Astrocyte (in vitro differentiated cells and primary cell): ENCODE measurements around the gene PPIA. TPM values are rescaled to one million over a fixed set of nuclear protein-coding genes. Genes with fewer than 3 reads are reported as not detected.
"Not testable (repeated sequence)": the region's sequence is repeated elsewhere in the genome, so short reads cannot be mapped to it uniquely, and the experiment has no call there.

Source experiments
- DNase-seq: peaks from one replicate; pipeline ENCODE4 v3.0.0-alpha.2; 2010; ENCODE audit warnings: low read depth
- FAIRE-seq: peaks from 2 replicates; lab custom pipeline; 2011; peaks lifted over from hg19 to GRCh38; lab: Jason Lieb, UNC
- H2AFZ ChIP-seq: 2 replicates; pipeline ENCODE4 v1.6.0; 2012; ENCODE audit warnings: low read depth, low read length, inconsistent platforms
- H3K27ac ChIP-seq: 2 replicates; pipeline ENCODE4 v1.5.1; 2011; ENCODE audit warnings: low read depth, low read length, inconsistent platforms
- H3K27me3 ChIP-seq: 2 replicates; pipeline ENCODE4 v1.6.0; 2011; ENCODE audit warnings: low read length, inconsistent platforms; ENCODE audit not compliant: insufficient read depth
- H3K36me3 ChIP-seq: 2 replicates; pipeline ENCODE4 v1.5.1; 2011; ENCODE audit warnings: low read length, inconsistent platforms; ENCODE audit not compliant: insufficient read depth
- H3K4me1 ChIP-seq: 2 replicates; pipeline ENCODE4 v1.5.1; 2011; ENCODE audit warnings: low read length, inconsistent platforms; ENCODE audit not compliant: insufficient read depth
- H3K4me2 ChIP-seq: 2 replicates; pipeline ENCODE4 v1.6.0; 2012; ENCODE audit warnings: low read length, inconsistent platforms
- H3K4me3 ChIP-seq: 2 replicates; pipeline ENCODE4 v1.5.1; 2011; ENCODE audit warnings: low read depth, mild to moderate bottlenecking, low read length, inconsistent platforms; ENCODE audit not compliant: insufficient read depth
- H3K79me2 ChIP-seq: 2 replicates; pipeline ENCODE4 v1.6.0; 2012; ENCODE audit warnings: mild to moderate bottlenecking, low read length, inconsistent platforms; ENCODE audit not compliant: insufficient read depth
- H3K9ac ChIP-seq: 2 replicates; pipeline ENCODE4 v1.6.0; 2012; ENCODE audit warnings: mild to moderate bottlenecking, low read length, inconsistent platforms
- H3K9me3 ChIP-seq: 2 replicates; pipeline ENCODE4 v1.5.1; 2012; ENCODE audit warnings: low read depth, mild to moderate bottlenecking, low read length, inconsistent platforms; ENCODE audit not compliant: insufficient read depth
- H4K20me1 ChIP-seq: 2 replicates; pipeline ENCODE4 v1.6.0; 2012; ENCODE audit warnings: low read length, inconsistent platforms; ENCODE audit not compliant: insufficient read depth
- H3K27ac Mint-ChIP-seq: one replicate; pipeline ENCODE4 v1.8.0; 2021; ENCODE audit warnings: mild to moderate bottlenecking, mixed read lengths; ENCODE audit not compliant: unreplicated experiment
- H3K27me3 Mint-ChIP-seq: one replicate; pipeline ENCODE4 v1.8.0; 2021; ENCODE audit warnings: low read depth, mixed read lengths; ENCODE audit not compliant: unreplicated experiment
- H3K36me3 Mint-ChIP-seq: one replicate; pipeline ENCODE4 v1.8.0; 2021; ENCODE audit warnings: low read depth, mixed read lengths; ENCODE audit not compliant: unreplicated experiment
- H3K4me1 Mint-ChIP-seq: one replicate; pipeline ENCODE4 v1.8.0; 2021; ENCODE audit warnings: low read depth, mixed read lengths; ENCODE audit not compliant: unreplicated experiment
- H3K4me3 Mint-ChIP-seq: one replicate; pipeline ENCODE4 v1.8.0; 2021; ENCODE audit warnings: mild to moderate bottlenecking, moderate library complexity, mixed read lengths; ENCODE audit not compliant: unreplicated experiment
- H3K9me3 Mint-ChIP-seq: one replicate; pipeline ENCODE4 v1.8.0; 2021; ENCODE audit warnings: mild to moderate bottlenecking, mixed read lengths; ENCODE audit not compliant: unreplicated experiment
- EZH2 ChIP-seq: IDR thresholded peaks from 2 replicates; pipeline ENCODE4 v1.6.1; 2012; ENCODE audit warnings: mild to moderate bottlenecking, low read length, inconsistent platforms; ENCODE audit not compliant: insufficient read depth
- total RNA-seq: library from RNA; stranded (reverse); gene quantifications from 2 replicates; pipeline ENCODE4 v1.2.1, GENCODE V29; 2021
- TF ChIP-seq, protein P1 (sequence below): IDR thresholded peaks from 2 replicates; pipeline ENCODE4 v1.5.1; 2011; ENCODE audit warnings: low read depth, mild to moderate bottlenecking, inconsistent platforms, low read length, moderate library complexity; ENCODE audit not compliant: insufficient read depth

PPIA gene
- total RNA-seq, 1 donor from 2014 or later = 1,628 TPM

DNA sequence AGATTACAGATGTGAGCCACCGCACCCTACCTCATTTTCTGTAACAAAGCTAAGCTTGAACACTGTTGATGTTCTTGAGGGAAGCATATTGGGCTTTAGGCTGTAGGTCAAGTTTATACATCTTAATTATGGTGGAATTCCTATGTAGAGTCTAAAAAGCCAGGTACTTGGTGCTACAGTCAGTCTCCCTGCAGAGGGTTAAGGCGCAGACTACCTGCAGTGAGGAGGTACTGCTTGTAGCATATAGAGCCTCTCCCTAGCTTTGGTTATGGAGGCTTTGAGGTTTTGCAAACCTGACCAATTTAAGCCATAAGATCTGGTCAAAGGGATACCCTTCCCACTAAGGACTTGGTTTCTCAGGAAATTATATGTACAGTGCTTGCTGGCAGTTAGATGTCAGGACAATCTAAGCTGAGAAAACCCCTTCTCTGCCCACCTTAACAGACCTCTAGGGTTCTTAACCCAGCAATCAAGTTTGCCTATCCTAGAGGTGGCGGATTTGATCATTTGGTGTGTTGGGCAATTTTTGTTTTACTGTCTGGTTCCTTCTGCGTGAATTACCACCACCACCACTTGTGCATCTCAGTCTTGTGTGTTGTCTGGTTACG, 6.0 kb downstream of the PPIA start:
- no peak overlapping the region for H3K9ac ChIP-seq
- no peak overlapping the region for H2AFZ ChIP-seq
- H3K9me3 ChIP-seq = no peaks in the 10 kb centered on the region
- TF ChIP-seq, protein P1, sequence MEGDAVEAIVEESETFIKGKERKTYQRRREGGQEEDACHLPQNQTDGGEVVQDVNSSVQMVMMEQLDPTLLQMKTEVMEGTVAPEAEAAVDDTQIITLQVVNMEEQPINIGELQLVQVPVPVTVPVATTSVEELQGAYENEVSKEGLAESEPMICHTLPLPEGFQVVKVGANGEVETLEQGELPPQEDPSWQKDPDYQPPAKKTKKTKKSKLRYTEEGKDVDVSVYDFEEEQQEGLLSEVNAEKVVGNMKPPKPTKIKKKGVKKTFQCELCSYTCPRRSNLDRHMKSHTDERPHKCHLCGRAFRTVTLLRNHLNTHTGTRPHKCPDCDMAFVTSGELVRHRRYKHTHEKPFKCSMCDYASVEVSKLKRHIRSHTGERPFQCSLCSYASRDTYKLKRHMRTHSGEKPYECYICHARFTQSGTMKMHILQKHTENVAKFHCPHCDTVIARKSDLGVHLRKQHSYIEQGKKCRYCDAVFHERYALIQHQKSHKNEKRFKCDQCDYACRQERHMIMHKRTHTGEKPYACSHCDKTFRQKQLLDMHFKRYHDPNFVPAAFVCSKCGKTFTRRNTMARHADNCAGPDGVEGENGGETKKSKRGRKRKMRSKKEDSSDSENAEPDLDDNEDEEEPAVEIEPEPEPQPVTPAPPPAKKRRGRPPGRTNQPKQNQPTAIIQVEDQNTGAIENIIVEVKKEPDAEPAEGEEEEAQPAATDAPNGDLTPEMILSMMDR = no peak
- TF ChIP-seq EZH2 = no peak
- H3K27me3 ChIP-seq = no peaks in the 10 kb centered on the region
- no peak for FAIRE-seq
- no peaks in the 10 kb centered on the region for H3K9me3 Mint-ChIP-seq
- peaks cover 24% of the 10 kb centered on the region for H3K4me1 ChIP-seq
- peak overlapping the region; percentile 62 for H3K27ac ChIP-seq
- peaks cover 19% of the 10 kb centered on the region for H3K4me1 Mint-ChIP-seq
- no peaks in the 10 kb centered on the region for H3K27me3 Mint-ChIP-seq
- H3K4me3 Mint-ChIP-seq = no peak overlapping the region
- DNase-seq = no peak
- no peak overlapping the region for H3K27ac Mint-ChIP-seq
- H3K36me3 Mint-ChIP-seq = peaks cover 17% of the 10 kb centered on the region
- H3K79me2 ChIP-seq = peaks cover 37% of the 10 kb centered on the region
- peaks cover 64% of the 10 kb centered on the region for H4K20me1 ChIP-seq
- no peak overlapping the region for H3K4me3 ChIP-seq
- peaks cover 46% of the 10 kb centered on the region for H3K36me3 ChIP-seq
- no peak overlapping the region for H3K4me2 ChIP-seq

GRCh38 chr7:44803828-44804519, 7.5 kb downstream of the PPIA start:
- not testable (repeated sequence) for H2AFZ ChIP-seq, H3K27ac ChIP-seq, H3K27me3 ChIP-seq, H3K4me3 Mint-ChIP-seq, H3K4me2 ChIP-seq, H3K27me3 Mint-ChIP-seq, H3K9me3 Mint-ChIP-seq, DNase-seq, FAIRE-seq, H3K4me3 ChIP-seq, H3K27ac Mint-ChIP-seq, H3K9ac ChIP-seq, H3K9me3 ChIP-seq
- H3K79me2 ChIP-seq = peaks cover 23% of the 10 kb centered on the region
- peaks cover 50% of the 10 kb centered on the region for H4K20me1 ChIP-seq
- H3K36me3 ChIP-seq = peaks cover 39% of the 10 kb centered on the region
- peaks cover 19% of the 10 kb centered on the region for H3K4me1 Mint-ChIP-seq
- peaks cover 19% of the 10 kb centered on the region for H3K4me1 ChIP-seq
- peaks cover 14% of the 10 kb centered on the region for H3K36me3 Mint-ChIP-seq

GRCh38 chr7:44805950-44806349, 9.5 kb downstream of the PPIA start:
- H3K27me3 ChIP-seq = no peaks in the 10 kb centered on the region
- peaks cover 31% of the 10 kb centered on the region for H4K20me1 ChIP-seq
- no peak overlapping the region for H2AFZ ChIP-seq
- FAIRE-seq (no peak), DNase-seq (no peak)
- H3K4me3 ChIP-seq = no peak overlapping the region
- TF ChIP-seq, protein P1 = no peak
- no peak overlapping the region for H3K27ac Mint-ChIP-seq
- peaks cover 12% of the 10 kb centered on the region for H3K4me1 ChIP-seq
- H3K4me1 Mint-ChIP-seq = peaks cover 11% of the 10 kb centered on the region
- H3K4me3 Mint-ChIP-seq = no peak overlapping the region
- peaks cover 11% of the 10 kb centered on the region for H3K36me3 Mint-ChIP-seq
- peaks cover 23% of the 10 kb centered on the region for H3K36me3 ChIP-seq
- H3K9me3 ChIP-seq = no peaks in the 10 kb centered on the region
- no peaks in the 10 kb centered on the region for H3K9me3 Mint-ChIP-seq
- H3K4me2 ChIP-seq = no peak overlapping the region
- no peaks in the 10 kb centered on the region for H3K27me3 Mint-ChIP-seq
- no peak overlapping the region for H3K27ac ChIP-seq
- H3K79me2 ChIP-seq = peaks cover 7% of the 10 kb centered on the region
- H3K9ac ChIP-seq = no peak overlapping the region
